HG02798 (cell line): ENCODE data around the gene GPD1L.
"Not testable (repeated sequence)": the region's sequence is repeated elsewhere in the genome, so short reads cannot be mapped to it uniquely, and the experiment has no call there.

Experiments
- ATAC-seq: cut with Tn5 transposase; IDR thresholded peaks from one replicate; pipeline ENCODE4 v1.9.1; 2021; ENCODE audit warnings: mild to moderate bottlenecking; ENCODE audit not compliant: unreplicated experiment, poor library complexity

Gene GPD1L

DNA sequence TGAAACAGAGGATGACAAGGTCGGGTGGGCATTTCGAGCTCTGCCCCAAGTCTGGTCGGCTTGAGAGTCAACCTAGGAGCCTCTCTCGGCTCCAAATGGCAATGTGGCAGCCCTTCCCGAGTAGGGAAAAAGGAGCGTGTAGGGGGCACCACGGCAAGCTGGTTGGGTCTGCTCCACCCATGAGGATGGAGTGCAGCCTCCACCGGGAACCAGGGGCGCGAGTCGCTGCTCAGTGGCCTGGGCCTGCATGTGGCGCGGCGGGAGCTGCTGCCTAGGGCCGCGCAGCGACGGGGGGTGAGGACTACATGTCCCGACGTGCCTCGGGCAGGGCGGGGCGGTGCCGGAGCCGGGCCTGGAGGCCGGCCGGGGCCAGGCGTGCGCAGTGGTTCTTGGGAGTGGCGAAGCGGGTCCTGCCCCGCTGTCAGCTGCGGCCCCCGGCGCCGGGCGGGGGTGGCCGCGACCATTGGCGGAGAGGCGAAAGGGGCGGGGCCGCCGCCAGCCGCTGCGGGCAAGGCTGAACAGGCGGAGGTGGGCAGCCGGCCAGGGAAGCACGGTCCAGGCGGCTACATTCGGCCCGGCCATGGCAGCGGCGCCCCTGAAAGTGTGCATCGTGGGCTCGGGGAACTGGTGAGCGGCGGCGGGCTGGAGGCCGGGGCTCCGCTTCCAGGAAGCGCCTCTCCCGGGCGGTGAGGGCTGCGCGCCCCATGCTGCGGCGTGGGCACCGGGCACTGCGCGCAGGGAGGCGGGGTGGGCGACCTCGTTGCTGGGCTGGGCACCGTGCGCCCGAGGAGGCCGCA, at the start of gene GPD1L:
Gene GPD1L, plus strand, starts transcription at position 489 of the 797 bp plus-strand sequence. Its CDS starts 92 bp downstream, at position 581.
- peak; percentile 100 for ATAC-seq

GRCh38 chr3:32058465-32058864, 48.0 kb upstream of the GPD1L start:
- not testable (repeated sequence) for ATAC-seq

DNA sequence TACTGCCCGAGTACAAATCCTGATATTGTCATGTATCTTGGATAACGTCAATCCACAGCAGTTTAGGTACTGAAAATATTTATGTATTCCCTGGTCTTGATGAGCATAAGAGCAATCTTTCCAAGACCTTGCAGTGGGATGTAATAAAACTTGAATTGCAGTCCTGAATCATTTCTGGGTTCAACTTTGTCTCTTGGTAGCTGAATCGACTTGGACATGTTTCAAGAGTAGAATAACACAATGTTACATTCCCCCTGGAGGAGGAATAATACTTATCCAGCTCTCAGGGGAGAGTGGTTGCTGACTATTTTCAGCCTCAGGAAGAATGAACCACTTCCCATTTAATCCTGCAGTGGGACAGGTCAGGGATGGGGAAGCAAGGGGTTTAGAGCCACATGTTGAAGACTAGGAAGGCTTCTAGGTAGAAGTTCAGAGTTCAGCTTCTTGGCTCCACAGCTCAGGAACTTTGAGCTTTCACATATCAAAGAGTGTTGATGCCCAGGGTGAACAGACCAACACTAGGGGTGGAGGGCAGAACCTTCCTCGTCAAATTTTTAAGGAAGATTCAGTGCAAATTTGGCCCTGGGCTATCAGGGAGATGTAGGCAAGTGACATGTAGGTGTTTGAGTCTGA, 43.4 kb upstream of the GPD1L start:
- no peak for ATAC-seq

DNA sequence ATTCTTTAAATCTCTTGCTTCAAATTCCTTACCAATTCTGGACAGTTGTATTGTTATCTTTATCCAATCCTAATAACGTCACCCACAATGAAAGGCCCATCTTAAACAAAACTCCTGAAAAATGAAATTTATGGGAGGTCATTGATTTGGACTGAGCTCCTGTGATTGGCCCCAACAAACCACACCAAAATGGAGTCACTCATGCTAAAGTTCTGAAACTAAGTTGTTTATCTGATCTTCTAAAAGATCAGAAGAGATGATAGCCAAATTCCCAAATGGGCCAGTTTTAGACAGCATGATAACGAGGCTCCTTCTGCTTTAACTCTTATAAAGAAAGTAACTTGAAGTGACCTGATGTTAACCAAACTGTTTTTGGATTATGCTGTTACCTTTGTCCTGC, 39.7 kb upstream of the GPD1L start:
- ATAC-seq = no peak

GRCh38 chr3:32074194-32074593, 32.2 kb upstream of the GPD1L start:
- not testable (repeated sequence) for ATAC-seq

DNA sequence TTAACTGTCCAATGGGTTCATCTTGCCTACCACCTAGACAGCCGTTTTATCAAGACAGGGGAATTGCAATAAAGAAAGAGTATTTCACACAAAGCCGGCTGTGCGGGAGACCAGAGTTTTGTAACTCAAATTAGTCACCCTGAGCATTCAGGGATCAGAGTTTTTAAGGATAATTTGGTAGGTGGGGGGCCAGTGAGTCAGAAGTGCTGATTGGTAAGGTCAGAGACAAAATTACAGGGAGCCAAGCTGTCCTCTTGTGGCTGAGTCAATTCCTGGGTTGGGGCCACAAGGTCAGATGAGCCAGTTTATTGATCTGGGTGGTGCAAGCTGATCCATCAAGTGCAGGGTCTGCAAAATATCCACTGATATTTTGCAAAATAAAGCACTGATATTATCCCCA, 29.9 kb upstream of the GPD1L start:
- ATAC-seq = no peak

DNA sequence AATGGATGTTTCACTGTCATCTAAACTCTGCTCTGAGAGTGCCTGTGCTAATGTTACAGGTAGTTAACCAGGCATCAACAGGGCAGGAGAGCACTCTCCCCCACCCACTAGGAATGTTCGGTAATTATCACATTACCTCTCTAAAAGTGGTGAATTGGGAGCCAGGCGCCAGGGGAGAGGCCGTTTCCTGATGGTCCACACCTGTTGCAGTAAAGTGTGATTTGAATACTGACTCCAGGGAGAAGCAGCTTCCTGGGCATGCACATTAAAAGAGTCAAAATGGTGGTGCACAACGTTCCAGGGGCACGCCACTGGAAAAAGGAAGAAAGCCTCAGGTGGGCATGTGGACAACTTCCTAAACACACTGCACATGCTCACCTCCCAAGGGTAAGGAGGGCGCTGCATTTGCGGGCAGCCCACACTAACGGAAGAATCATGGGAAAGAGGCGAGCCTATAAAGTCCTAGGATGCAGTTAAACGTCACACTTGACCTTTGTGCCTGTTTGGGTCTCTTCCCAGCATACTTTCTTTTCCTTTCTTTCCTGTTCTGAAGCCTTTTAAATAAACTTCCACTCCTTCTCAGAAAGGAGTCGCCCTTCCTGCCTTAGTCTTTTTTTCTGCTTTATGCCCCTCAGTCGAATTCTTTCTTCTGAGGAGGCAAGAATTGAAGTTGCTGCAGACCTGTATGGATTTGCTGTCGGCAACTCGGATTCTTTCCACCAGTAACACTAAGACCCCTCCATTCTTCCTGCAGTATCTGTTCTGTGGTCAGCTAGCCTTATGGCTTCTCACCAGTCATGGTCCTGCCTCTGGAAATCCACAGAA, 28.9 kb upstream of the GPD1L start:
- ATAC-seq = no peak

DNA sequence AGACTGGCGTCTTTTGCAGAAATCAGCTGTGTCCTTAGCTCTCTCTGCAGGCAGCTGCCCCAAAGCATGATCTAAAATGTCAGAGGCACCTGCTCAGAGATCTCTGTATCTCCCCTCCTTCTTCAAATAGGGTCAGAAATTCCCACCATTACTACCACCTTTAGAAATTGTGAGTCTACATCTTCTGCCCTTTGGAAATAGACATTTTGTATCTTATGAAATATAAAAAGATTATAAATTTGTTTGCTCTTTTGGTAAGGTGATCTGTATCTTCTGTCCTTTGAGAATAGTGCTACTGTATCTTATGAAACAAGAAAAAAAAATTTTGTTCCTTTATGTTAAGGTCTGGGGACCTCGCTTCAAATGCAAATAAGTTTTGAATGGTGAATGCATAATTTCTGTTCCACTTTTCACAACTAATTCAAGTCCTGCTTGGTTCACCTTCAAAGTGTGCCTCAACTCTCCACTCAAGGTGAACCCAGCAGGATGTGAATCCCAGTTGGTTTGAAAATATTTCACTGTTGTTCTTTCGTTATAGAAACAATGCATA, 28.3 kb upstream of the GPD1L start:
- no peak for ATAC-seq

- no peak for ATAC-seq
Measured at GRCh38 chr3:32078864-32079263, 27.6 kb upstream of the GPD1L start.

- ATAC-seq = no peak
Measured at GRCh38 chr3:32082721-32083120, 23.7 kb upstream of the GPD1L start.

DNA sequence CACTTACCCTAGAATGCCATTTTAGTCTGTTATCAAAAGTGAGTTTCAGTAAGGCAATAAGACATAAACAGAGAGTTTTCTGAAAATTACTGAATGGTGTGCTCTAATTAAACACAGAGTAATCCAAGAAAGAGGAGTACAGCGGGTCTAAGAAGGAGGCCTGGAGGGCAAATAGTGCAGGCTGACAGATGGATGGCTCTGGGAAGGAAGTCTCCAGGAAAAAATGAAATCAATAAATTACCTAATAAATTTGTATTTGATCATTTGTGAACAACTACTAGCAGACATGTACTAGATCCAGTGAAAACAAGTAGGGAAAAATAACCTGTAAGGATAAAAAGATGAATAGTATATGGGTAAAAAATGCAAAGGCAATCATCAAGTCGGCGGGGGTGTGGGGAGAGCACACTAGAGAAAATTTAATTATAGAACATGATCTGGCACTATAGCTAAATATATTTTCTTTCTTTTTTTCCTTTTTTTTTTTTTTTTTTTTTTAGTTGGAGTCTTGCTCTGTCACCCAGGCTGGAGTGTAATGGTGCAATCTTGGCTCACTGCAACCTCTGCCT, 22.6 kb upstream of the GPD1L start:
- no peak for ATAC-seq

DNA sequence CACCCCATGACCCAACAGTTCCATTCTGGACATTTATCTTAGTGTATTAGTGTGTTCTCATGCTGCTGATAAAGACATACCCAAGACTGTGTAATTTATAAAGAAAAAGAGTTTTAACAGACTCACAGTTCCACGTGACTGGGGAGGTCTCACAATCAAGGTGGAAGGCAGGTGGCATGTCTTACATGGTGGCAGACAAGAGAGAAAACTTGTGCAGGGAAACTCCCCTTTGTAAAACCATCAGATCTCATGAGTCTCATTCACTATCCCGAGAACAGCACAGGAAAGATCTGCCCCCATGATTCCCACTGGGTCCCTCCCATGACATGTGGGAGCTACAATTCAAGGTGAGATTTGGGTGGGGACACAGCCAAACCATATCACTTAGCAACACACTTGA, 21.6 kb upstream of the GPD1L start:
- no peak for ATAC-seq

DNA sequence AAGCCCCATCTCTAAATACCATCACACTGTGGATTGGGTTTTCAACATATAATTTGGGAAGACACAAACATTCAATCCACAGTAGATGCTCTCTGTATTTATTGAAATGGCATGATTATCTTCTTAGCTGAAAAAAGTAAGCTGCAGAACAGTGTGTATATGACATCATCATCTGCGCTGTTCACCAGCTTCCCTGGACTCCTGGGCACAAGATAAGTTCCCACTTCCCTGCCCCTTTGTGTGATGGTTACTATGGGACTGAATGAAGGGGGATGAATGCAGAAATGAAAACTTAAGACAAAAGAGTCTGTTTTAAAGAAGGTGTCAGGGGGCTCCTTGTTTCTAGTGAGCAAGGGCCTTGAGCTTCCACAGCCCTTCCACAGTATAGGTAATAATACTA, 20.0 kb upstream of the GPD1L start:
- ATAC-seq = no peak

DNA sequence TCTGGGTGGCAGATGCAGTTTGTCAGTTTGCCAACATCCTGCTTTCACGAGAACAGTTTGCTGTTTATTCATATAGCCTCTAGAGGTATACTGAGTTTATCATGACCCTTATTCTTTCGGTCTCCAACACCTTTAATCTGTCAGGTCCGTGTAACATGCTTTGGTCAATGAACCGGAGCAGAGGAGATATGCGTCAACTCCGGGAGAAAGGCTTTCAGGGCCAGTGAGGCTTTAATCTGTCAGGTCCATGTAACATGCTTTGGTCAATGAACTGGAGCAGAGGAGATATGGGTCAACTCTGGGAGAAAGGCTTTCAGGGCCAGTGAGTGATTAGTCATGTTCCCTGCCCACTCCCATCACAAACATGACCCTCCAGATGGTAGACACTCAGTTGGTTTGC, 16.9 kb upstream of the GPD1L start:
- no peak for ATAC-seq

DNA sequence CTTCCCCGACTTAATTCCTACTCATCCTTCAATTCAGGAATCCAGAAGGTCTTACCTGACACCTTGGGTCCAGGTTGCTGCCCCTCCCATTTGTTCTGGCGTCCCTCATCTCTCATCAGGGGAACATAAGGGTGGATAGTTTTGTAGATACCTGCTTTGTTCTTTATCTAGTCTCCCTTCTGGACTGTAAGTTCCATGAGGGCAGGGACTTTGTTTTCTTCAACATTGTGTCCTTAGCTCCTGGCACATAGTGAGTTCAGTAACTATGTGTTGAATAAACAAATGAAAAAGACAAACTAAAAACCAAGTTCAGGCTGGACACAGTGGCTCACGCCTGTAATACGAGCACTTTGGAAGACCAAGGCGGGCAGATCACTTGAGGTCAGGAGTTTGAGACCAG, 13.2 kb upstream of the GPD1L start:
- ATAC-seq = no peak

DNA sequence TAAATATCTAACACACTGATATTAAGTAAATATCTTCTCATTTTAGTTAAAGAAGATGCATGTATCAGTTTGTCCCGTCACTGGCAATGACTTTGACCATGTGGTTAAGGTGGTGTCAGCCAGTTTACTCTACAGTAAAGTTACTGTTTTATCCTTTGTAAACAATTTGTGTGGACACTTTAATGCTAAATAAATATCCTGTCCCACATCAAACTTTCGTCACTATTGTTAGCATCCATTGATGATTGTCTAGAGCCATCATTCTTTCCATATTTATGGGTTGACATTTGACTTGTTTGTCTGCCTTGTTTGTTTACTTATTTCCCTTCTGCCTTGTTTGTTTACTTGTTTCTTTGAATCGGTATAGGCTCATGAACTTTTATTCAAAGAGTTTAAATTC, 11.0 kb upstream of the GPD1L start:
- ATAC-seq = no peak

- ATAC-seq = peak; percentile 70
Measured at GRCh38 chr3:32097768-32098167, 8.7 kb upstream of the GPD1L start.

- no peak for ATAC-seq
Measured at GRCh38 chr3:32098528-32098927, 7.9 kb upstream of the GPD1L start.

DNA sequence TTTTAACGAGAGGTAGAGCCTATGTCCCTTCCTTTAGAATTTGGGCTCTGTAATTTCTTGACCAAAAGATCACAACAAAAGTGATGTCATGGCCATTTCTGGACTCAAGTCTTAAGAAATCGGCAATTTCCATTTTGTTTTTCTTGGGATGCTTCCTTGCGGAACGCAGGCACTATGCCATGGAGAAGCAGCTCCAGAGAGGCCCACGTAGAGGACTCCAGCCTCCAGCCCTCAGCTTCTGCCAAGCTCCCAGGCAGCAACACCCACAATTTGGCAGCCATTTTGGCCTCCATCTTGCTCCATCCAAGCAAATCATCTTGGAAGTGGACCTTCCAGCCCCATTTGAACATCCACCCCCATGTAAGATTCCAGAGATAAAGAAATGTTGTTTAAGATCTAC, 6.0 kb upstream of the GPD1L start:
- no peak for ATAC-seq

GRCh38 chr3:32102289-32102688, 4.1 kb upstream of the GPD1L start:
- no peak for ATAC-seq

DNA sequence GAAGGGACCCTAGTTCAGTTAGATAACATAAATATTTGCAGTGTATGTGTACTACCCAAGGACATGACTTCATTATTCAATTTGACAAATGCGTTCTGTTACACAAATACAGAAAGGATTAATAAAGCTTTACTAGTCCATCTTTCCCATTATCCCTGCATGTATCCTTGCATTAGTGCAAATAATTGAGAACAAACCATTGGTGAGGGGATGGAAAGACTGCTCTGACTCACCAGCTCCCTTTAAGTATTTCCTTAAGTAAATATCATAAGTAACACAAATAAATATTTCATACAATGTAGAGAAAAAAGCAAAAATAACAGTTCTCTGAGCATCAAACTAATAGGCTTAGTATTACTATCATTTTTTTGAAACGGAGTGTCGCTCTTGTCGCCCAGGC, 1.9 kb upstream of the GPD1L start:
- no peak for ATAC-seq
